ENCODE results near the gene RANBP1. TPM values are rescaled to one million over a fixed set of nuclear protein-coding genes. Genes with fewer than 3 reads are reported as not detected.

Gene RANBP1
- total RNA-seq, 1 experiment from 2014 or later = 443 TPM

DNA sequence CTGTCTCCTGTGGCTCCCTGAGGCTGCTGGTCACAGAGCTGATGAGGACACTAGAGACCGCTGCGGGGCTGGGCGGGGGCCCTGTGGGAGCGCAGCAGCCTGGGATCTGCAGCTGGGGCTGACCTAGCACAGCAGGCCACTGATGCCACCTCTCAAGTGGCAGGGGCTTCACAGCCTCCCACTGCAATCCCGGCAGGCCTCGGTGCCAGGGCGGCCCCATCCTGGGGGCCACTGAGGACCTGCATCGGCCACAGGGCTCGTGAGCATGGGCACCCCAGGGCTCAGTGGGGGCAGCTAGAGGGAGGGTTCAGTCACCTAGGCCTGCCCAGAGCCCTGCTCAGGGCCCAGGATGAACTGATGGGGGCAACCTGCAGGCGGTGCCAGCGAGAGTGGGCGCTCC is 49.5 kb downstream of the RANBP1 start:
- POLR2A ChIA-PET = no interaction called here

GRCh38 chr22:20165913-20166312 is 50.0 kb downstream of the RANBP1 start:
- ATAC-seq (no peak), DNase-seq (ENCODE audit: low spot score) (no peak)
- H3K27ac Mint-ChIP-seq = no peak overlapping the region
- no peak overlapping the region for H3K4me3 Mint-ChIP-seq
- TF ChIP-seq, protein P1, sequence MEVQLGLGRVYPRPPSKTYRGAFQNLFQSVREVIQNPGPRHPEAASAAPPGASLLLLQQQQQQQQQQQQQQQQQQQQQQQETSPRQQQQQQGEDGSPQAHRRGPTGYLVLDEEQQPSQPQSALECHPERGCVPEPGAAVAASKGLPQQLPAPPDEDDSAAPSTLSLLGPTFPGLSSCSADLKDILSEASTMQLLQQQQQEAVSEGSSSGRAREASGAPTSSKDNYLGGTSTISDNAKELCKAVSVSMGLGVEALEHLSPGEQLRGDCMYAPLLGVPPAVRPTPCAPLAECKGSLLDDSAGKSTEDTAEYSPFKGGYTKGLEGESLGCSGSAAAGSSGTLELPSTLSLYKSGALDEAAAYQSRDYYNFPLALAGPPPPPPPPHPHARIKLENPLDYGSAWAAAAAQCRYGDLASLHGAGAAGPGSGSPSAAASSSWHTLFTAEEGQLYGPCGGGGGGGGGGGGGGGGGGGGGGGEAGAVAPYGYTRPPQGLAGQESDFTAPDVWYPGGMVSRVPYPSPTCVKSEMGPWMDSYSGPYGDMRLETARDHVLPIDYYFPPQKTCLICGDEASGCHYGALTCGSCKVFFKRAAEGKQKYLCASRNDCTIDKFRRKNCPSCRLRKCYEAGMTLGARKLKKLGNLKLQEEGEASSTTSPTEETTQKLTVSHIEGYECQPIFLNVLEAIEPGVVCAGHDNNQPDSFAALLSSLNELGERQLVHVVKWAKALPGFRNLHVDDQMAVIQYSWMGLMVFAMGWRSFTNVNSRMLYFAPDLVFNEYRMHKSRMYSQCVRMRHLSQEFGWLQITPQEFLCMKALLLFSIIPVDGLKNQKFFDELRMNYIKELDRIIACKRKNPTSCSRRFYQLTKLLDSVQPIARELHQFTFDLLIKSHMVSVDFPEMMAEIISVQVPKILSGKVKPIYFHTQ (CRISPR knock-in tag; IDR thresholded peaks at IDR 0.05) = no peak
- TF ChIP-seq CREB1 (CRISPR knock-in tag; IDR thresholded peaks at IDR 0.05) (no peak), E2F4 (CRISPR knock-in tag; IDR thresholded peaks at IDR 0.05; ENCODE audit: borderline replicate concordance, low read depth) (no peak), FOXP1 (CRISPR knock-in tag; IDR thresholded peaks at IDR 0.05; ENCODE audit: borderline replicate concordance) (no peak), FOXK1 (CRISPR knock-in tag; IDR thresholded peaks at IDR 0.05) (no peak), ZNF423 (CRISPR knock-in tag; IDR thresholded peaks at IDR 0.05) (no peak), TP53 (CRISPR knock-in tag; IDR thresholded peaks at IDR 0.05) (no peak), SMAD3 (CRISPR knock-in tag; IDR thresholded peaks at IDR 0.05; ENCODE audit: borderline replicate concordance) (no peak), SMAD4 (CRISPR knock-in tag; IDR thresholded peaks at IDR 0.05) (no peak)
- TF ChIP-seq, protein P2, sequence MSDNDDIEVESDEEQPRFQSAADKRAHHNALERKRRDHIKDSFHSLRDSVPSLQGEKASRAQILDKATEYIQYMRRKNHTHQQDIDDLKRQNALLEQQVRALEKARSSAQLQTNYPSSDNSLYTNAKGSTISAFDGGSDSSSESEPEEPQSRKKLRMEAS (CRISPR knock-in tag; IDR thresholded peaks at IDR 0.05) = no peak
- TF ChIP-seq, protein P3, sequence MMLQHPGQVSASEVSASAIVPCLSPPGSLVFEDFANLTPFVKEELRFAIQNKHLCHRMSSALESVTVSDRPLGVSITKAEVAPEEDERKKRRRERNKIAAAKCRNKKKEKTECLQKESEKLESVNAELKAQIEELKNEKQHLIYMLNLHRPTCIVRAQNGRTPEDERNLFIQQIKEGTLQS (CRISPR knock-in tag; conservative IDR thresholded peaks at IDR 0.05) = no peak
- TF ChIP-seq, protein P4, sequence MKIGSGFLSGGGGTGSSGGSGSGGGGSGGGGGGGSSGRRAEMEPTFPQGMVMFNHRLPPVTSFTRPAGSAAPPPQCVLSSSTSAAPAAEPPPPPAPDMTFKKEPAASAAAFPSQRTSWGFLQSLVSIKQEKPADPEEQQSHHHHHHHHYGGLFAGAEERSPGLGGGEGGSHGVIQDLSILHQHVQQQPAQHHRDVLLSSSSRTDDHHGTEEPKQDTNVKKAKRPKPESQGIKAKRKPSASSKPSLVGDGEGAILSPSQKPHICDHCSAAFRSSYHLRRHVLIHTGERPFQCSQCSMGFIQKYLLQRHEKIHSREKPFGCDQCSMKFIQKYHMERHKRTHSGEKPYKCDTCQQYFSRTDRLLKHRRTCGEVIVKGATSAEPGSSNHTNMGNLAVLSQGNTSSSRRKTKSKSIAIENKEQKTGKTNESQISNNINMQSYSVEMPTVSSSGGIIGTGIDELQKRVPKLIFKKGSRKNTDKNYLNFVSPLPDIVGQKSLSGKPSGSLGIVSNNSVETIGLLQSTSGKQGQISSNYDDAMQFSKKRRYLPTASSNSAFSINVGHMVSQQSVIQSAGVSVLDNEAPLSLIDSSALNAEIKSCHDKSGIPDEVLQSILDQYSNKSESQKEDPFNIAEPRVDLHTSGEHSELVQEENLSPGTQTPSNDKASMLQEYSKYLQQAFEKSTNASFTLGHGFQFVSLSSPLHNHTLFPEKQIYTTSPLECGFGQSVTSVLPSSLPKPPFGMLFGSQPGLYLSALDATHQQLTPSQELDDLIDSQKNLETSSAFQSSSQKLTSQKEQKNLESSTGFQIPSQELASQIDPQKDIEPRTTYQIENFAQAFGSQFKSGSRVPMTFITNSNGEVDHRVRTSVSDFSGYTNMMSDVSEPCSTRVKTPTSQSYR (CRISPR knock-in tag; IDR thresholded peaks at IDR 0.05) = no peak
- TF ChIP-seq, protein P5, sequence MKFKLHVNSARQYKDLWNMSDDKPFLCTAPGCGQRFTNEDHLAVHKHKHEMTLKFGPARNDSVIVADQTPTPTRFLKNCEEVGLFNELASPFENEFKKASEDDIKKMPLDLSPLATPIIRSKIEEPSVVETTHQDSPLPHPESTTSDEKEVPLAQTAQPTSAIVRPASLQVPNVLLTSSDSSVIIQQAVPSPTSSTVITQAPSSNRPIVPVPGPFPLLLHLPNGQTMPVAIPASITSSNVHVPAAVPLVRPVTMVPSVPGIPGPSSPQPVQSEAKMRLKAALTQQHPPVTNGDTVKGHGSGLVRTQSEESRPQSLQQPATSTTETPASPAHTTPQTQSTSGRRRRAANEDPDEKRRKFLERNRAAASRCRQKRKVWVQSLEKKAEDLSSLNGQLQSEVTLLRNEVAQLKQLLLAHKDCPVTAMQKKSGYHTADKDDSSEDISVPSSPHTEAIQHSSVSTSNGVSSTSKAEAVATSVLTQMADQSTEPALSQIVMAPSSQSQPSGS (CRISPR knock-in tag; IDR thresholded peaks at IDR 0.05; ENCODE audit: borderline replicate concordance, low read depth) = no peak
- ChIA-PET POLR2A (no interaction called here), CTCF (no interaction called here)
- H3K4me1 Mint-ChIP-seq = no peaks in the 10 kb centered on the region
- H3K9me3 Mint-ChIP-seq = peaks cover 4% of the 10 kb centered on the region
- peaks cover 2% of the 10 kb centered on the region; the same call in 1 of the 2 replicates for H3K36me3 Mint-ChIP-seq
- H3K27me3 Mint-ChIP-seq (ENCODE audit: low read depth) = no peaks in the 10 kb centered on the region

More for the DNA sequence above, 49.5 kb downstream of the RANBP1 start:
- H3K36me3 Mint-ChIP-seq = peaks cover 2% of the 10 kb centered on the region; the same call in 1 of the 2 replicates
- TF ChIP-seq, protein P6, sequence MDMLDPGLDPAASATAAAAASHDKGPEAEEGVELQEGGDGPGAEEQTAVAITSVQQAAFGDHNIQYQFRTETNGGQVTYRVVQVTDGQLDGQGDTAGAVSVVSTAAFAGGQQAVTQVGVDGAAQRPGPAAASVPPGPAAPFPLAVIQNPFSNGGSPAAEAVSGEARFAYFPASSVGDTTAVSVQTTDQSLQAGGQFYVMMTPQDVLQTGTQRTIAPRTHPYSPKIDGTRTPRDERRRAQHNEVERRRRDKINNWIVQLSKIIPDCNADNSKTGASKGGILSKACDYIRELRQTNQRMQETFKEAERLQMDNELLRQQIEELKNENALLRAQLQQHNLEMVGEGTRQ (CRISPR knock-in tag; IDR thresholded peaks at IDR 0.05) = no peak
- TF ChIP-seq HMGA2 (CRISPR knock-in tag; IDR thresholded peaks at IDR 0.05) = no peak
- no peak for TF ChIP-seq KAT7 (CRISPR knock-in tag; IDR thresholded peaks at IDR 0.05; ENCODE audit: borderline replicate concordance)
- TF ChIP-seq IRF2 (CRISPR knock-in tag; IDR thresholded peaks at IDR 0.05; ENCODE audit: borderline replicate concordance, low read depth) = no peak
- no peak for TF ChIP-seq CBFB (CRISPR knock-in tag; IDR thresholded peaks at IDR 0.05; ENCODE audit: low read depth)
- no peak for TF ChIP-seq ATF1 (CRISPR knock-in tag; IDR thresholded peaks at IDR 0.05)
- TF ChIP-seq HMGXB4 (CRISPR knock-in tag; IDR thresholded peaks at IDR 0.05) = no peak
- TF ChIP-seq ZNF423 (CRISPR knock-in tag; IDR thresholded peaks at IDR 0.05) = no peak
- DNase-seq (ENCODE audit: low spot score) (no peak), ATAC-seq (no peak)
- no peaks in the 10 kb centered on the region for H3K27me3 Mint-ChIP-seq (ENCODE audit: low read depth)
- no peak overlapping the region for H3K27ac Mint-ChIP-seq
- no peak overlapping the region for H3K4me3 Mint-ChIP-seq
- peaks cover 4% of the 10 kb centered on the region for H3K9me3 Mint-ChIP-seq
- CTCF ChIA-PET = no interaction called here
- no peaks in the 10 kb centered on the region for H3K4me1 Mint-ChIP-seq
